ENCODE results near the gene PDSS2. TPM values are rescaled to one million over a fixed set of nuclear protein-coding genes. Genes with fewer than 3 reads are reported as not detected.
"Not testable (repeated sequence)": the region's sequence is repeated elsewhere in the genome, so short reads cannot be mapped to it uniquely, and the experiment has no call there.

PDSS2 gene
- total and polyA plus RNA-seq, 12 donors, result 6.4 to 39.8 (median 27.6) TPM

DNA sequence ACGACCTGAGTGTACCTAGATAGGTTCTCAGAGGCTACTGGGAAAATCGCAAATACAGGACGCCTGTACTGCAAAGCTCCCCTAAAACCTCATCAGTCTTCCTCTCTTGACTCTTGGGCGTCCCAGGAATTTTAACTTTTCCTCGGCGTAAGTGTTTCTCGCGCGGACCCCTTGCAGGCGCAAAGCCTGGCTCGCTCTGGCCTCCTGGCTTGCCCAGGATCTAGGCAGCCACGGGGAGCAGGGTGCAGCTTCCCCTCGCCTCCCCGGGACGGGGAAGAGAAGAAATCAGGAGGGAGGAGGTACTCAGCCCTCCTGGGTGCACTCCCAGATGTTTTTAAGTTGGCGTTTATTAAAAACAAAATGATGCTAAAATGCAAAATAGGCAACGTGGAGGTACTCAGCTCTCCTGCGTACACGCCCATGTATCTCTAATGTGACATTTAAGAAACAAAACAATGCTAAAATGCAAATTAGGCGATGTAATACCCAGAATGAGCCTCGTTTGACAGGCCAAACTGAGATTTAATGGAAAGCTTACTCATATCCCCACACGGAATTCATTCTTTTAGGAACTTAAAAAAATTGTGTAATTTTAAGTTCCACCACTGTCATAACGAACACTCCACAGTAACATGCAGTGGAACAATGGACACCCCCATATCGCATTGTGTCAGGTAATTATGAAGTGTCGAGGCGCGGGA lies 29.0 kb upstream of the PDSS2 start:
- TF ChIP-seq, protein P1, sequence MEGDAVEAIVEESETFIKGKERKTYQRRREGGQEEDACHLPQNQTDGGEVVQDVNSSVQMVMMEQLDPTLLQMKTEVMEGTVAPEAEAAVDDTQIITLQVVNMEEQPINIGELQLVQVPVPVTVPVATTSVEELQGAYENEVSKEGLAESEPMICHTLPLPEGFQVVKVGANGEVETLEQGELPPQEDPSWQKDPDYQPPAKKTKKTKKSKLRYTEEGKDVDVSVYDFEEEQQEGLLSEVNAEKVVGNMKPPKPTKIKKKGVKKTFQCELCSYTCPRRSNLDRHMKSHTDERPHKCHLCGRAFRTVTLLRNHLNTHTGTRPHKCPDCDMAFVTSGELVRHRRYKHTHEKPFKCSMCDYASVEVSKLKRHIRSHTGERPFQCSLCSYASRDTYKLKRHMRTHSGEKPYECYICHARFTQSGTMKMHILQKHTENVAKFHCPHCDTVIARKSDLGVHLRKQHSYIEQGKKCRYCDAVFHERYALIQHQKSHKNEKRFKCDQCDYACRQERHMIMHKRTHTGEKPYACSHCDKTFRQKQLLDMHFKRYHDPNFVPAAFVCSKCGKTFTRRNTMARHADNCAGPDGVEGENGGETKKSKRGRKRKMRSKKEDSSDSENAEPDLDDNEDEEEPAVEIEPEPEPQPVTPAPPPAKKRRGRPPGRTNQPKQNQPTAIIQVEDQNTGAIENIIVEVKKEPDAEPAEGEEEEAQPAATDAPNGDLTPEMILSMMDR (IDR thresholded peaks at IDR 0.05), result peak in 2 of 6 experiments; percentile 12 to 16
- TF ChIP-seq POLR2A (IDR thresholded peaks at IDR 0.05), result no peak
- WGBS, 4 donors, result 40 to 43% (median 41%) methylated on average over 27 of the region's 27 CpGs
- Histone ChIP-seq H3K9me3 (replicated peaks in 1 of 3) (no peaks in the 10 kb centered on the region), H3K4me3 (peak overlapping the region in 3 of 4 donors; percentile 57 to 93 (median 78)), H3K27ac (peak overlapping the region in 2 of 5 donors; percentile 89 to 91), H3K27me3 (no peaks in the 10 kb centered on the region), H3K36me3 (replicated peaks in 1 of 2) (no peaks in the 10 kb centered on the region), H3K4me1 (replicated peaks in 1 of 2) (peaks cover 10 to 28% of the 10 kb centered on the region in 2 donors)
- intact Hi-C loops (cut with DNase I), result no loop called here
- no peak for DNase-seq

DNA sequence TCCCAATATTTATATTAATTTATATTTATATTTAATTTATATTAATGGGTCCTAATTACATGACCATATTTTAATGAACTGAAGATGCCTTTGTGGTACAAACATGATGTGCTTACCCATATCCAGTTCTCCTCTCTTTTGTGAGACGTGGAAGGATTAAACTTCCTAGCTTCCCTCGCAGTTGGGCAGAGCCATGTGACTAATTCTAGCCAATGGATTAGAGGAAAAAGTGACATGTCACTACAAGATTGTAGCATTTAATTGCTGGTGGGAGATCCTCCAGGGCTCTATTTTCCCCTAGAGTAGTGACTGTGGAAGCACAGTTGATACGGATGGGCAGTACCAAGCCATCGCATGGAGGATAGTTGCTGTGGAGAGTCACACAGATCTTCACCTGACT lies 25.8 kb upstream of the PDSS2 start:
- WGBS, 4 donors, result 88 to 95% (median 91%) methylated on average over 4 of the region's 4 CpGs
- intact Hi-C loops (cut with DNase I), result no loop called here

DNA sequence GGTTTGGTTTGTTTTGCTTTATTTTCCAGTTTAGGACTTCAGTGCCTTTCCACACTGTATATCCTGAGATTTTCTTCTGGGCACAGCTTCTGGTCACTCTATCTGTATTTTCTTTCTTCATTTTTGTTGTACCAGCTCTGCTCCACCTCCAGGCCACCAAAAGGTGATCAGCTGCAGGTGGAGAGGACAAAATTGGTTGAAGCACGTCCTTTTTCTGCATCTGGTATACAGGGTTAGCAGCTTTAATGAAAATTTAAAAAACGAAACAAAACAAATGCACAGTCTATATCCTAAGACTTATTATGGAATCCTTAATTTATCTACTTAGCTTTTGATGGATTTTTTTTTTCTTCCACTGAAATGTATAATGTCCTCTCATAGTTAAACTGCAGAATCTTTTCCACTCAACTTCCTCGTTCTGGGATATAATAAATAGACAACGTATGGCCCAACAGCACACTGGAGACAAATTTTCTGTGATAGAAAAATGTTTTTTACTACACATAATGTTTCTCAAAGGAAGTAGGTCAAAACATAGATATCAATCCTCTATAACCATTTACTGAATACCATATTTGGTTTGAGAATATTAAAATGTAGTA lies 19.8 kb upstream of the PDSS2 start:
- 77 to 86% (median 82%) methylated on average over 4 of the region's 4 CpGs for WGBS, 4 donors
- Histone ChIP-seq H3K27ac (no peak overlapping the region), H3K4me3 (no peak overlapping the region), H3K9me3 (replicated peaks in 1 of 3) (no peaks in the 10 kb centered on the region), H3K4me1 (replicated peaks in 1 of 2) (no peaks in the 10 kb centered on the region), H3K27me3 (no peaks in the 10 kb centered on the region), H3K36me3 (replicated peaks in 1 of 2) (no peaks in the 10 kb centered on the region)
- intact Hi-C loops (cut with DNase I), result no loop called here
- TF ChIP-seq POLR2A (IDR thresholded peaks at IDR 0.05), result no peak
- TF ChIP-seq, protein P1 (IDR thresholded peaks at IDR 0.05), result no peak
- no peak for DNase-seq

More for the DNA sequence above, 25.8 kb upstream of the PDSS2 start:
- H3K36me3 ChIP-seq (replicated peaks in 1 of 2), result no peaks in the 10 kb centered on the region
- DNase-seq, result no peak
- no peaks in the 10 kb centered on the region for H3K27me3 ChIP-seq
- TF ChIP-seq POLR2A (IDR thresholded peaks at IDR 0.05), result no peak
- TF ChIP-seq, protein P1 (IDR thresholded peaks at IDR 0.05), result no peak
- H3K4me3 ChIP-seq, result no peak overlapping the region
- peaks cover 0 to 8% of the 10 kb centered on the region in 2 donors for H3K4me1 ChIP-seq (replicated peaks in 1 of 2)
- no peaks in the 10 kb centered on the region for H3K9me3 ChIP-seq (replicated peaks in 1 of 3)
- H3K27ac ChIP-seq, result no peak overlapping the region

GRCh38 chr6:107475826-107476225 lies 16.5 kb upstream of the PDSS2 start:
- WGBS, 4 donors, result 86 to 90% (median 87%) methylated on average over 2 to 3 of the region's 3 CpGs
- H3K4me1 ChIP-seq (replicated peaks in 1 of 2); H3K36me3 ChIP-seq (replicated peaks in 1 of 2); H3K9me3 ChIP-seq (replicated peaks in 1 of 3); H3K27ac ChIP-seq; H3K27me3 ChIP-seq; H3K4me3 ChIP-seq; DNase-seq; intact Hi-C loops (cut with DNase I): not testable (repeated sequence)

- H3K4me3 ChIP-seq; H3K27ac ChIP-seq; intact Hi-C loops (cut with DNase I); H3K4me1 ChIP-seq (replicated peaks in 1 of 2); H3K27me3 ChIP-seq; H3K36me3 ChIP-seq (replicated peaks in 1 of 2); DNase-seq; H3K9me3 ChIP-seq (replicated peaks in 1 of 3): not testable (repeated sequence)
- 79 to 88% (median 84%) methylated on average over 3 of the region's 3 CpGs for WGBS, 4 donors
Observed at GRCh38 chr6:107475360-107475759, 16.0 kb upstream of the PDSS2 start.
